Measurements from ENCODE around the gene CIB4.

DNA sequence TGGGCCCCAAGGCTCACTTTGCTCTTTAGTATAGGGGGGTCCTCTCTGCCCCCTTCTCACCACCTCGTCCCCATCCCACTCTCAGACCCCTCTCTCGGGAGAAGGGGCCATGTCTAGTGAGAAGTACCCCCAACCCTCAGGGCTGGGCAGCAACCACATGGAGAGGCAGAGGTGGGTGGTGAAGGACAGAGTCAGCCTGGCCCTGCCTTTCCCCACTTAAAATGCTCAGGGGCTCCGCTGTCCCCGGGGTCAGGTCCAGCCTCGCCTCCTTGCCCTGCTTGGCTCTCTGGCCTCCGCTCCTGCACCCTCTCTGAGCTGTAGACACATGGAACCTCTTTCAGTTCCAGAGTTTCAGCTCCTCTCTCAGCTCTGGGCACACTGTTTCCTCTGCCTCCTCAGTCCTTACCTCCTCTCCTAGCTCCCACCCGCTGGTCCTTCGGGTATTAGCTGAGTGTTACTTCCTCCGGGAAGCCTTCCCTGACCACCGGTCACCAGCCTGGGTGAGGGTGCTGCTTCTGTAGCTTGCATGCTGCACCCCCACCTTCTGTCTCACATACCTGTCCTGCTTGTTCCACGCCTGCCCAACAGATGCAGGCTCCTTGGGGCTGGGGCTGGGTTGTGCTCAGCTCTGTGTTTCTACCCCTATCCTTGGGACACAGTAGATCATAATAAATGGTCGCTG lies 83.8 kb downstream of the CIB4 start:
- TF ChIP-seq, protein P1, sequence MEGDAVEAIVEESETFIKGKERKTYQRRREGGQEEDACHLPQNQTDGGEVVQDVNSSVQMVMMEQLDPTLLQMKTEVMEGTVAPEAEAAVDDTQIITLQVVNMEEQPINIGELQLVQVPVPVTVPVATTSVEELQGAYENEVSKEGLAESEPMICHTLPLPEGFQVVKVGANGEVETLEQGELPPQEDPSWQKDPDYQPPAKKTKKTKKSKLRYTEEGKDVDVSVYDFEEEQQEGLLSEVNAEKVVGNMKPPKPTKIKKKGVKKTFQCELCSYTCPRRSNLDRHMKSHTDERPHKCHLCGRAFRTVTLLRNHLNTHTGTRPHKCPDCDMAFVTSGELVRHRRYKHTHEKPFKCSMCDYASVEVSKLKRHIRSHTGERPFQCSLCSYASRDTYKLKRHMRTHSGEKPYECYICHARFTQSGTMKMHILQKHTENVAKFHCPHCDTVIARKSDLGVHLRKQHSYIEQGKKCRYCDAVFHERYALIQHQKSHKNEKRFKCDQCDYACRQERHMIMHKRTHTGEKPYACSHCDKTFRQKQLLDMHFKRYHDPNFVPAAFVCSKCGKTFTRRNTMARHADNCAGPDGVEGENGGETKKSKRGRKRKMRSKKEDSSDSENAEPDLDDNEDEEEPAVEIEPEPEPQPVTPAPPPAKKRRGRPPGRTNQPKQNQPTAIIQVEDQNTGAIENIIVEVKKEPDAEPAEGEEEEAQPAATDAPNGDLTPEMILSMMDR (IDR thresholded peaks at IDR 0.05): no peak
- TF ChIP-seq POLR2A (IDR thresholded peaks at IDR 0.05): no peak

Data from vagina (tissue), 2 donors.